Dermis microvascular lymphatic vessel endothelial cell (primary cell): ENCODE data around the gene HIBCH. TPM values are rescaled to one million over a fixed set of nuclear protein-coding genes. Genes with fewer than 3 reads are reported as not detected.
A peak's percentile ranks its signal among the peaks of the same experiment; 100 is the strongest.
"Not testable (repeated sequence)": the region's sequence is repeated elsewhere in the genome, so short reads cannot be mapped to it uniquely, and the experiment has no call there.

Source experiments
- DNase-seq, 2 donors: peaks; one replicate each; pipeline versions ENCODE4 v3.0.0 to v3.0.0-alpha.2; 2010; ENCODE audit warnings: low read depth in 2 of 2
- total RNA-seq: library from RNA; depleted of rRNA; stranded (reverse); fragments of >200 nt; gene quantifications from 2 replicates; pipeline ENCODE4 v1.2.1, GENCODE V29; 2014

Gene HIBCH
- total RNA-seq, 1 donor from 2014 or later, result 12.8 TPM

GRCh38 chr2:190308031-190308430 lies 11.6 kb downstream of the HIBCH start:
- DNase-seq, result no peak

- DNase-seq, result no peak
Observed at GRCh38 chr2:190304404-190304803, 15.2 kb downstream of the HIBCH start.

GRCh38 chr2:190303647-190304046 lies 16.0 kb downstream of the HIBCH start:
- no peak for DNase-seq

- no peak for DNase-seq
Observed at GRCh38 chr2:190302052-190302451, 17.6 kb downstream of the HIBCH start.

DNA sequence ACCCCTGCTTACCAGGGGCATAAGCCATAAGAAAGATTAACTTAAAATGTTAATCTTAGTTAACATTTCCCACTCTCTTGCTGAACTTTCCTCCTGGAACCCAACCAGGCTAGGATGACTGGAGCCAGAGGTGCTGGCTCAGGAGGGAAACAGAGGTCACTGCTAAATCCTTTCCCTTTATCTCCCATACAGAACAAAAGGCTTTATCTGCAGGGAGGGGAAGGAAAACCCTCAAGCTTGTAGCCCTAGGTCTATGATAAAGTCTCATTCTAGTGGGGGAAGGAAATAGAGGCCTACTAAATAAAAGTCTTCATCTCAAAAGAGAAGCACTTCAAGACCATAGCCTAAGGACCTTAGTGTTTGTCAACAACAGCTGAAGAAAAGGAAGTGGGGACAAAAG lies 18.6 kb downstream of the HIBCH start:
- no peak for DNase-seq

GRCh38 chr2:190297880-190298279 lies 21.7 kb downstream of the HIBCH start:
- DNase-seq, result not testable (repeated sequence)

DNA sequence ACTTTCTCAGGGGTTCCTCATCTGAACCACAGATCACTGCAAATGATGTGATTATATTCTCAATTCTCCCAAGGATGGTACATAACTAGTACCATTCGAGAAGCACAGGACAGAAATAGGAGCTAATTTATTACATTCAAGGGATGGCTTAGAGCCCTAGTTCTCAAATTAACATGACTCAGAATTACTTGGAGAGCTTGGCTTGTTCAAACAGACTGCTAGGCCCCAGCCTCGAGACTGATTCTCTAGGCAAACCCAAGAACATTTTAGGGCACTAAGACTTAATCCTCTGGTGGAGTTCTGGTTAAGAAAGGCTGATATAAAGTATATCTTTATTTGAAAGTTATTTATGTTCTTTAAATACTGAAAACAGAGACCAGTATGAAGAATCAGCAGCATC lies 35.8 kb downstream of the HIBCH start:
- no peak for DNase-seq

DNA sequence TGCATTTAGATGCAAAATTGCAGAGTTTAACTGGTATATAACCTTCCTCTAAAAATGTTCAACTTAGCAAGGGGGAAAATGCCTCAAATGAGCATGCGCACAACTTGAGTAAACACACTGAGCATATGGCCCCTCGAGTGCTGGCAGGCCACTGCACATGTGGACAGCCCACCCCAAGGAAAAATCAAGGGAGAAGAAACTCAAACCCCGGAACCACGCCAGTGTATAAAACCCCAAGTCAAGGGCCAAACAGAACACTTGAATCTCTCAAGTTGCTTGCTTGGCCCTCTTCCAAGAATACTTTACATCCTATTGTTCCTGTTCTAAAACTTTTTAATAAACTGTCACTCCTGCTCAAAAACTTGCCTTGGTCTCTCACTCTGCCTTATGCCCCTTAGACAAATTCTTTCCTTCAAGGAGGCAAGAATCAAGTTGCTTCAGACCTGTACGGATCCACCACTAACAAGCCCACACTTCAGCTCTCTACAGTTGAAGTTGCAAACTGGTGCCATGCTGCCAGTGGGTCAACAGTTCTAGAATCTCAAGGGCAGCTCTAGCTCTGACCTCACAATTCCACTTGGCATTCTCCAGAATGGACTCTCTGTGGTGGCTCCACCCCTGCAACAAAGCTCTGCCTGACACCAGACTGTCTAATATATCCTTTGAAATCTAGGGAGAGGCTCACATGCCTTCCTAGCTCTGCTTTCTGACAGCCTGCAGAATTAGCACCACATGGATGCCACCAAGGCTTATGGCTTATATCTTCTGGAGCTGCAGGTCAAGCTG lies 38.9 kb downstream of the HIBCH start:
- peak in 1 of 2 donors; percentile 24 for DNase-seq

DNA sequence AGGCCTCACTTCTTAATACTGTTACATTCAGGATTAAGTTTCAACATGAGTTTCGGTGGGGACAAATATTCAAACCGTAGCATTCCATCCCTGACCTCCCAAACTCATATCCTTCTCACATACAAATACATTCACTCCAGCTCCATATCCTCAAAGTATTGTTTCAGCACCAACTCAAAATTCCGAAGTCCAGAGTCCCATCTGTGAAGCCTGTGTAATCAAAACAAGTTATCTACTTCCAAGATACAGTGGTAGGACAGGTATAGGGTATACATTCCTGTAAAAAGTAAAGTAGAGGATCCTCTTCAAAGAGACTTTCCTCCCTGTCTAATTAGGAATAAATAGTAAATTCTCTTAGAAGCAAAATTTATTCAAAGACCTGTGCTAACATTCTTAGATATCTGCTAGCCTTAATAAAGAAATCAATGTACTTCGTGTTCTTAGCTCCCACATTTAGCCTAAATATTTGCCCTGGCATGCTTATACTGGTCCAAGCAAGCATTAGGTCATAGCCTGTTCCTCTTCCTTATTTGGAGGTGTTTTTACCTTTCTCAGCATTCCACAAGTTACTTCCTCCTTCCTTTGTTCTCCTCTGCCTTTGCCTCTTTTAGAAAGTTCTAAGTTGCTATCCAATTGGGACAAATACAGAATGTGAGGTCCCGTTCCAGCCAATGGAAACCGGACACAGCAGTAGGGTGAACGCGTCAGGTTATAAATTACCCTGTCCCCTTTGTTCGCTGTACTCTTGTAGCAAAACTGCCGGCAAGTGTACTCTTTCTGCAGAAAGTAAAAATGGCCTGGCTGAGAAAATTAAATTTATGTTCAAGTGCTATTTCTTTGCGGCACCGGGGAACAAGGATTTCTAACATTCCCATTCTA lies 40.1 kb downstream of the HIBCH start:
- not testable (repeated sequence) for DNase-seq

DNA sequence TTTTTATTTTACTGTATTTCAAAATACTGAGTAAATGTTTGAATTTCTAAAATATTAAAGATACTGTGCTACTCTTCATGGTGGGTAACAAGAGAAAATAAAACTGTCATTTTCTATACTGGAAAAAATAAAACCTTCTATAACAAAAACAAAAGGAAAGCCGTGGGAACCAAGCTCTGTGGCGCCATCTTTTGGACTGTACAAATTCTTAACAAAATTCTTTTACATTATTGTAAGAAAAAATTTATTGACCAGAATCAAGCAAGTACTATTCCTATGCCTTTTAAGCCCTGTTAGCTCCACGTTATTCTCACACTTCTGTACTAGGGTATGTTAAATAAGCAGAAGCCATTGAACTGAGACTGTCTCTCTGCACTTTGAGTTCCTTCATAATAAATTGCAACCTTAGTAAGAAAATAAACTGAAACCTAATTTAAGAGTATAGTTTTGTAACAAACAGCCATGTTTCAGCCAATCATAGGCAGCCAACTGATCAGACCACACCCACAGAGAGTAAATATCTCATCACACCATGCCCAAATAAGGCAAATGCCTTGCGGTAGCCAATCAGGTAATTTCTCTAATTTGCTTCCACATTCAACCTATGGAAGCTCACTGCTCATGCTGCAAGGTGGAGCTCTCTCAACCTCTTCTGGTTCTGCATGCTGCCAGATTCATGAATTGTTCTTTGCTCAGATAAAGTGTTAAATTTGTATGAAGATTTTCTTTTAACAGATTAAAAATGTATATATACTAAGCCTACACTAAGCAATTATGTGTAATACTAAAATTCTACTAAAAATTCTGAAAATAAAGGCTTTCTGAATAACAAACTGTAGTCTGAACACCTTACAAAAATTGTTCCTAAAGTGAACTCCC lies 42.2 kb downstream of the HIBCH start:
- DNase-seq, result peak; percentile 48 to 68

DNA sequence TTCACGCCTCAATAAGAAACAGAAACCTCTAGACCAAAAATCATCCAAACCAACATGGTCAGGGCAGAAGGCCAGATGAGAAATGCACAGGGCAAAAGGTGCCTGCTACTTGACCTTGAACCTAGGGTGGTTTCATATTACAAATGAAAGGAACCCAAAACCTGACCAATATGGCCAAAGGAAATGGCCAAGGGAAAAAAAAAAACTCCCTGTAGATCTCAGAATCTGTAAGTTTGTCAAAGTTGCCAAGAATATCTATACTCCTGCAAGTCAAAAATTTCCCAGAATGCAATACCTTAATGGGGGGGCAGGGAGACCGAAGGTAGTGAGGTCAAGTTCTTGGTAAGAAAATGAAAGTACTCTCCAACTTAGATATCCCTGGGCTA lies 47.2 kb downstream of the HIBCH start:
- no peak for DNase-seq

- no peak for DNase-seq
Observed at GRCh38 chr2:190271783-190272456, 47.7 kb downstream of the HIBCH start.

GRCh38 chr2:190270298-190270697 lies 49.3 kb downstream of the HIBCH start:
- DNase-seq, result no peak

DNA sequence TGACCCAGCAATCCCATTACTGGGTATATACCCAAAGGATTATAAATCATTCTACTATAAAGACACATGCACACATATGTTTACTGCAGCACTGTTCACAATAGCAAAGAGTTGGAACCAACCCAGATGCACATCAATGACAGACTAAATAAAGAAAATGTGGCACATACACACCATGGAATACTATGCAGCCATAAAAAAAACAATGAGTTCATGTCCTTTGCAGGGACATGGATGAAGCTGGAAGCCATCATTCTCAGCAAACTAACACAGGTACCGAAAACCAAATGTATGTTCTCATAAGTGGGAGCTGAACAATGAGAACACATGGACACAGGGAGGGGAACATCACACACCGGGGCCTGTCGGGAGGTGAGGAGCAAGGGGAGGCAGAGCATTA lies 49.9 kb downstream of the HIBCH start:
- not testable (repeated sequence) for DNase-seq

DNA sequence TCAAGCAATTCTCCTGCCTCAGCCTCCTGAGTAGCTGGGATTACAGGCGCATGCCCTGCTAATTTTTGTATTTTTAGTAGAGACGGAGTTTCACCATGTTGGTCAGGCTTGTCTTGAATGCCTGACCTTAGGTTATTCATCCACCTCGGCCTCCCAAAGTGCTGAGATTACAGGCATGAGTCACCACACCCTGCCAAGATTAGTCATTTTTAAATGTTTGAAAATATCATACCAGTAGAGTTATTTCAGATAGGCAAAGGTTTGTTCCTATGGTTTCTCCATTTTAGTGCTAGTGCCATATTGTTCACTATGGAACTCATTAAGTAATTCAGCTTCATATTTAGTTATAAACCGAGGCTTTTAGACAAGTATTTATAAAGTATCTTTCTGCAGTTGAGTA lies 52.3 kb downstream of the HIBCH start:
- DNase-seq, result peak in 1 of 2 donors; percentile 46

DNA sequence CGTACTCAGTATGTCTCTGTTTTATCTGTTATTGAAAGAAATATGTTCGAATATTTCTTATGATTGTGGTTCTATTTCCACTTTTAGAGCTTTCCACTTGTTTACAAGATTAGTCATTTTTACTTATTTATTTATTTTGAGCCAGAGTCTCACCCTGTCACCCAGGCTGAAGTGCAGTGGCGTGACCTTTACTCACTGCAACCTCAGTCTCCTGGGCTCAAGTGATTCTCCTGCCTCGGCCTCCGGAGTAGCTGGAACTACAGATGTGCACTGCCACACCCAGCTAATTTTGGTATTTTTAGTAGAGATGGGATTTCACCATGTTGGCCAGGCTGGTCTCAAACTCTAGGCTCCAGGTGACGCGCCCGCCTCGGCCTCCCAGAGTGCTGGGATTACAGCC lies 53.3 kb downstream of the HIBCH start:
- DNase-seq, result no peak

DNA sequence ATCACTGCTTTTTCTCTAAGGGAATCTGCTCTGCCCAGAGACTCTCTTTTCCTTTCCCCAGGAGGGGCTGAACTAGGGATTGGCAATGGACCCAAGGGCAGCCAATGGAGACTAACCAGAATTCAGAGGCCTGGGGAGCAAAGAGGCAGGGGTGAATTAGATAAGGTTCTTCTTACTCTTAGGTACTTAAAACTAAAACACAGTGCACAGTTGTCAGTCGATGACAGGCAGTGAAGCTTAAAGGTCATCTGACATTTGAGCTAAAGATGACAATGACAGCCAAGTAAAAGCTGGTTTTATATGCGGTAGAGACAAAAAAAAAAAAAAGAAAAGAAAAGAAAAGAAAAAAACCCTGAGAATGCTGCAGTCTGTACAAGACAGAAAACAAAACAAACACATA lies 57.8 kb downstream of the HIBCH start:
- no peak for DNase-seq

DNA sequence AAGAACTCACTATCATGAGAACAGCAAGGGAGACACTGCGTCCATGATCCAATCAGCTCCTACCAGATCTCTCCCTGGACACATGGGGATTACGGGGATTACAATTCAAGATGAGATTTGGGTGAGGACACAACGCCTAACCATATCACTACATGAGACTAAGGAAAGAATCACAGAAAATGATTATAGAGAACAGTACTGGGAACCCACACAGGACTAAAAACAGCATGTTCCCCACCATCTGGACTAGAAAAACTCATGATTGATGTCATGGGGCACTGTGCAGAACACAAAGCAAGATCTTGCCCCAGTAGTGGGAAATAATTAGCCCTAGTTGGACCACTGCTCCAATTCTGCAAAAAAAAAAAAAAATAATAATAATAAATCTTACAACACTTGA lies 63.5 kb downstream of the HIBCH start:
- DNase-seq, result no peak

DNA sequence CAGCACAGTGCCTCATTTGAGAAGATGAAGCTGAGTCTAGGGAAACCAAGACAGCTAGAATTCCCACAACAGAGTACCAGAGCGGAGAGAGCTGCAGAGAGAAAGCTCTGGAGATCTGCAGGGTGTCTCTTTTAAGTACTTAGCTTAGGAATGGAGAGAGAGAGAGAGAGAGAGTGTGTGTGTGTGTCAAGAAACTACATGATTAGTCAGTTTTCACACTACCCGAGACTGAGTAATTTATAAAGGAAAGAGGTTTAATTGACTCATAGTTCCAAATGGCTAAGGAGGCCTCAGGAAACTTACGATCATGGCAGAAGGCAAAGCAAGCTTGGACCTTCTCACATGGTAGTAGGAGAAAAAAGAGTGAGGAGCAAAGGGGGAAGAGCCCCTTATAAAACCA lies 64.0 kb downstream of the HIBCH start:
- DNase-seq, result no peak

GRCh38 chr2:190254063-190254850 lies 65.4 kb downstream of the HIBCH start:
- no peak for DNase-seq
